HCT116 (cell line): ENCODE results near the gene EIPR1. TPM values are rescaled to one million over a fixed set of nuclear protein-coding genes. Genes with fewer than 3 reads are reported as not detected.

Experiments
- ATAC-seq: fragments of 200-7000 bp; cut with Tn5 transposase; 2 replicates; pipeline ENCODE4 v1.9.1; 2020; ENCODE audit warnings: mild to moderate bottlenecking, moderate library complexity
- BruUV-seq: library from RNA; stranded (reverse); fragments of 400-500 nt; replicated peaks from 2 replicates; lab custom pipeline; 2021; lab: Mats Ljungman, UMichigan
- CTCF ChIA-PET: fragments of 300-600 bp; sonication (Branson Sonifier 250); formaldehyde crosslinking; loops from one replicate; lab custom pipeline; 2021; ENCODE audit warnings: antibody characterized with exemption; lab: Charles Lee
- POLR2A ChIA-PET: fragments of 300-600, 350-600 bp; sonication (Branson Sonifier 250); formaldehyde crosslinking; loops from one replicate; lab custom pipeline; 2021; ENCODE audit warnings: antibody characterized with exemption; lab: Charles Lee
- RAD21 ChIA-PET, 2 experiments: fragments of 300-600 bp; sonication (Branson Sonifier 250); formaldehyde crosslinking; loops; one replicate each; lab custom pipeline; 2023; ENCODE audit warnings: low total read pairs in 2 of 2; ENCODE audit not compliant: uncharacterized antibody in 2 of 2, unreplicated experiment in 2 of 2, low non-redundant PET in 1 of 2; lab: Charles Lee
- DNase-seq: peaks from one replicate; pipeline ENCODE4 v3.0.0-alpha.2; 2010; ENCODE audit warnings: low read depth, low spot score
- H2AFZ ChIP-seq: fragments of 200-600 bp; shearing (Covaris generic), sonication (generic); 2 replicates; pipeline ENCODE4 v1.6.1; 2017; ENCODE audit warnings: low read depth, mixed run types, mixed read lengths, antibody characterized with exemption, low read length; ENCODE audit not compliant: poor library complexity, severe bottlenecking
- H3K27ac ChIP-seq: 2 replicates; pipeline ENCODE4 v1.5.1; 2012; ENCODE audit warnings: low read depth, low read length
- H3K27me3 ChIP-seq: fragments of 200-600 bp; sonication (generic); 2 replicates; pipeline ENCODE4 v1.6.1; 2016; ENCODE audit warnings: mixed run types, low read length, mixed read lengths; ENCODE audit not compliant: insufficient read depth
- H3K36me3 ChIP-seq, 2 experiments: fragments of 200-500 bp in 1 of 2; fragments of 200-600 bp in 1 of 2; sonication (Bioruptor generic) in 1 of 2; sonication (generic) in 1 of 2; 2 replicates each; pipeline versions ENCODE4 v1.5.1 to v1.6.1; 2014 to 2016; ENCODE audit warnings: low read length in 2 of 2, inconsistent platforms in 1 of 2, mixed read lengths in 1 of 2, mixed run types in 1 of 2; ENCODE audit not compliant: insufficient read depth in 2 of 2, control insufficient read depth in 1 of 2
- H3K4me1 ChIP-seq, 2 experiments: fragments of 200-600 bp in 1 of 2; sonication (generic) in 1 of 2; 2 replicates each; pipeline versions ENCODE4 v1.5.1 to v1.6.1; 2012 to 2017; ENCODE audit warnings: low read length in 2 of 2, inconsistent platforms in 1 of 2, mild to moderate bottlenecking in 1 of 2, mixed read lengths in 1 of 2, mixed run types in 1 of 2, moderate library complexity in 1 of 2; ENCODE audit not compliant: insufficient read depth in 2 of 2, control insufficient read depth in 1 of 2
- H3K4me2 ChIP-seq: fragments of 200-600 bp; sonication (generic); 2 replicates; pipeline ENCODE4 v1.6.1; 2017; ENCODE audit warnings: mixed run types, low read length, mixed read lengths
- H3K4me3 ChIP-seq, 2 experiments: fragments of 200-600 bp in 1 of 2; sonication (generic) in 1 of 2; replicated peaks in 1 of 2; 2 replicates each; pipeline ENCODE4 v1.5.1; 2011 to 2016; ENCODE audit warnings: low read length in 2 of 2, control low read depth in 1 of 2, low read depth in 1 of 2, mild to moderate bottlenecking in 1 of 2, mixed read lengths in 1 of 2, mixed run types in 1 of 2
- H3K79me2 ChIP-seq: fragments of 200-600 bp; sonication (generic); 2 replicates; pipeline ENCODE4 v1.6.1; 2017; ENCODE audit warnings: mild to moderate bottlenecking, mixed run types, low read length, moderate library complexity, mixed read lengths; ENCODE audit not compliant: insufficient read depth
- H3K9ac ChIP-seq: fragments of 200-600 bp; sonication (generic); 2 replicates; pipeline ENCODE4 v1.6.1; 2016; ENCODE audit warnings: low read length, mixed read lengths
- H3K9me2 ChIP-seq: fragments of 200-600 bp; sonication (generic), shearing (Covaris generic); 2 replicates; pipeline ENCODE4 v1.6.1; 2017; ENCODE audit warnings: mixed run types, mild to moderate bottlenecking, moderate library complexity; ENCODE audit not compliant: insufficient read depth
- H3K9me3 ChIP-seq, 2 experiments: fragments of 200-500 bp in 1 of 2; fragments of 200-600 bp in 1 of 2; sonication (Bioruptor generic) in 1 of 2; sonication (generic) in 1 of 2; 2 replicates each; pipeline ENCODE4 v1.6.1; 2014 to 2017; ENCODE audit warnings: low read length in 2 of 2, mixed read lengths in 2 of 2, inconsistent platforms in 1 of 2, low read depth in 1 of 2, mild to moderate bottlenecking in 1 of 2, mixed run types in 1 of 2, moderate library complexity in 1 of 2; ENCODE audit not compliant: control insufficient read depth in 1 of 2, insufficient read depth in 1 of 2
- H4K20me1 ChIP-seq: fragments of 200-600 bp; sonication (generic), shearing (Covaris generic); 2 replicates; pipeline ENCODE4 v1.6.1; 2017; ENCODE audit warnings: mixed run types, mild to moderate bottlenecking, moderate library complexity; ENCODE audit not compliant: insufficient read depth
- CBX3 ChIP-seq: IDR thresholded peaks from 2 replicates; pipeline ENCODE4 v1.6.1; 2012; ENCODE audit warnings: low read depth
- CEBPB ChIP-seq: IDR thresholded peaks from 2 replicates; pipeline ENCODE4 v1.6.1; 2012; ENCODE audit warnings: low read depth
- EGR1 ChIP-seq: IDR thresholded peaks from 2 replicates; pipeline ENCODE4 v1.6.1; 2012; ENCODE audit warnings: low read depth
- ELF1 ChIP-seq: IDR thresholded peaks from 2 replicates; pipeline ENCODE4 v1.6.1; 2012; ENCODE audit warnings: low read depth, borderline replicate concordance
- FOSL1 ChIP-seq: IDR thresholded peaks from 2 replicates; pipeline ENCODE4 v1.6.1; 2012; ENCODE audit warnings: low read depth
- JUND ChIP-seq: IDR thresholded peaks from 2 replicates; pipeline ENCODE4 v1.6.1; 2012
- POLR2A ChIP-seq: IDR thresholded peaks from 2 replicates; pipeline ENCODE4 v1.7.0; 2011; ENCODE audit warnings: borderline replicate concordance; ENCODE audit not compliant: insufficient read depth, insufficient read length; ENCODE audit errors: extremely low read depth
- POLR2AphosphoS5 ChIP-seq: IDR thresholded peaks from 2 replicates; pipeline ENCODE4 v1.6.1; 2011; ENCODE audit warnings: mild to moderate bottlenecking, low read depth, low read length, moderate library complexity
- SIN3A ChIP-seq: IDR thresholded peaks from 2 replicates; pipeline ENCODE4 v1.6.1; 2012; ENCODE audit warnings: low read depth
- TCF7L2 ChIP-seq: IDR thresholded peaks from 2 replicates; pipeline ENCODE4 v1.7.0; 2011; ENCODE audit warnings: borderline replicate concordance, inconsistent platforms; ENCODE audit not compliant: insufficient read depth, insufficient read length; ENCODE audit errors: extremely low read depth
- YY1 ChIP-seq: IDR thresholded peaks from 2 replicates; pipeline ENCODE4 v1.6.1; 2011; ENCODE audit warnings: low read length, low read depth, moderate library complexity, mild to moderate bottlenecking; ENCODE audit not compliant: insufficient replicate concordance; ENCODE audit errors: extremely low read depth
- ZNF274 ChIP-seq: fragments of 200-500 bp; sonication (Bioruptor generic); IDR thresholded peaks from 2 replicates; pipeline ENCODE4 v1.6.1; 2014; ENCODE audit warnings: mild to moderate bottlenecking, low read depth, low read length, inconsistent platforms
- intact Hi-C: fragments of 100-400 bp; cut with micrococcal nuclease; formaldehyde crosslinking; loops from 2 replicates; pipeline ENCODE4 v1.10.0; 2022
- total RNA-seq: library from RNA; stranded (reverse); gene quantifications from one replicate; pipeline ENCODE4 v1.2.1, GENCODE V29; 2021; ENCODE audit not compliant: unreplicated experiment
- TF ChIP-seq, protein P1 (sequence below): IDR thresholded peaks from 2 replicates; pipeline ENCODE4 v1.6.1; 2011; ENCODE audit warnings: mild to moderate bottlenecking, low read length, moderate library complexity; ENCODE audit not compliant: insufficient replicate concordance; ENCODE audit errors: extremely low read depth
- TF ChIP-seq, protein P2 (sequence below): IDR thresholded peaks from 2 replicates; pipeline ENCODE4 v1.6.1; 2012
- TF ChIP-seq, protein P3 (sequence below): IDR thresholded peaks from 2 replicates; pipeline ENCODE4 v1.6.1; 2012

Gene EIPR1
- total RNA-seq, 1 experiment from 2014 or later, result 36.9 TPM

DNA sequence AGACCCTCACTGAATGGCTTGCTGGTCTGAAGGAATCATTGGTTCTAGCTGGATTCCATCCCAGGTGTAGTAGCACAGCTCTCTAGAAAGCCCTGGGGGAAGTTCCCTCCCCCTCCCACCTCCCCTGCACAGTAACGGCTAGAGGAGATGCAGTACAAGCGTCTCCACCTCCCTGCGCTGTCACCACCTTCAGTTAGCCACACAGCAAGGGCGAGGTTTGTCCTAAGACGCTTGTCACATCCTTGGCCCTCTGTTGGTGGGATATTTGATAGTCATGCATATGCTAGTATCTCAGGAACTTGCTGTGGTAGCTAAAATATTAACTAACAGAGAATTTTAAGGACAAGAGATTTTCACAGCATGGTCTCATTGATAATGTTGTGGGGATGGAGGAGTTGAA lies 21.2 kb upstream of the EIPR1 start:
- Histone ChIP-seq H3K9me2 (no peaks in the 10 kb centered on the region), H4K20me1 (no peaks in the 10 kb centered on the region), H3K4me1 (no peaks in the 10 kb centered on the region), H3K9me3 (peaks cover 0 to 18% of the 10 kb centered on the region in 2 experiments; a peak in 3 of 4 replicates), H3K27me3 (no peaks in the 10 kb centered on the region), H2AFZ (no peak overlapping the region), H3K9ac (no peak overlapping the region), H3K4me2 (no peak overlapping the region), H3K27ac (no peak overlapping the region), H3K36me3 (peaks cover 4 to 18% of the 10 kb centered on the region in 2 experiments; a peak in 3 of 4 replicates), H3K79me2 (peaks cover 19% of the 10 kb centered on the region), H3K4me3 (no peak overlapping the region)
- ChIA-PET CTCF (no interaction called here), RAD21 (no interaction called here), POLR2A (no interaction called here)
- no TSS peak for BruUV-seq
- ATAC-seq (peak; percentile 36; the same call in 1 of the 2 replicates), DNase-seq (no peak)
- intact Hi-C loops, result no loop called here
- no peak for TF ChIP-seq CBX3

DNA sequence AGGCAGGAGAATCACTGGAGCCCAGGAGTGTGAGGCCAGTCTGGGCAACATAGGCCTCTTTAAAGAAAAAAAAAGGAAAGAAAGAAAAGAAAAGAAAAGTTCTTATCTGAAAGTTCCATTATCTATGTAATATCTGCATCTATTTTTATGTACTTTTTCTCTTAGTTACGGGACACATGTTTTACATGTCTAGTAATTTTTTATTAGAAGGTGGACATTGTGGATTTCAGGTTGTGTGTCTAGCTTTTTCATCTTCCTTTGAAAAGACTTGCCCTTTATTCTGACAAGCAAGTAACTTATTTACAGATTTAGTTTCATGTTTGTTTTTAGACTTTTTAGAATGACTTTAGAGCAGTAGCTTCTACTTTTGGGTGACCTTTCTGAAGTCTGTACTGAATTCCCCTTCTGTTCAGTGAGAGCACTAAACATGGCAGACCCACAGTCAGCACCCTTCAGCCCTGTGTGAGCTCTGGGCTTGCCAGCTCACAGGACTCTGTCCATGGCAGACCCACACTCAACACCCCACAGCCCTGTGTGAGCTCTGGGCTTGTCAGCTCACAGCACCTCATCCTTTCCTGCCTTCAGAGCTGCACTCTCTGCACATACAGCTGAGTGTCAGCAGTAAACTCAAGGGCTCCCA lies 19.4 kb upstream of the EIPR1 start:
- RAD21 ChIA-PET, result no interaction called here
- peaks cover 0 to 18% of the 10 kb centered on the region in 2 experiments; a peak in 3 of 4 replicates for H3K9me3 ChIP-seq
- H3K4me3 ChIP-seq, result no peak overlapping the region
- H3K36me3 ChIP-seq, result peaks cover 0 to 18% of the 10 kb centered on the region in 2 experiments; a peak in 2 of 4 replicates
- no peaks in the 10 kb centered on the region for H3K27me3 ChIP-seq
- peaks cover 23% of the 10 kb centered on the region for H3K79me2 ChIP-seq
- no peak for TF ChIP-seq POLR2AphosphoS5
- TF ChIP-seq CEBPB, result no peak
- no peak for TF ChIP-seq YY1
- no peak for TF ChIP-seq ELF1
- no peak for TF ChIP-seq TCF7L2
- TF ChIP-seq SIN3A, result no peak
- no peak for TF ChIP-seq POLR2A
- TF ChIP-seq, protein P1, sequence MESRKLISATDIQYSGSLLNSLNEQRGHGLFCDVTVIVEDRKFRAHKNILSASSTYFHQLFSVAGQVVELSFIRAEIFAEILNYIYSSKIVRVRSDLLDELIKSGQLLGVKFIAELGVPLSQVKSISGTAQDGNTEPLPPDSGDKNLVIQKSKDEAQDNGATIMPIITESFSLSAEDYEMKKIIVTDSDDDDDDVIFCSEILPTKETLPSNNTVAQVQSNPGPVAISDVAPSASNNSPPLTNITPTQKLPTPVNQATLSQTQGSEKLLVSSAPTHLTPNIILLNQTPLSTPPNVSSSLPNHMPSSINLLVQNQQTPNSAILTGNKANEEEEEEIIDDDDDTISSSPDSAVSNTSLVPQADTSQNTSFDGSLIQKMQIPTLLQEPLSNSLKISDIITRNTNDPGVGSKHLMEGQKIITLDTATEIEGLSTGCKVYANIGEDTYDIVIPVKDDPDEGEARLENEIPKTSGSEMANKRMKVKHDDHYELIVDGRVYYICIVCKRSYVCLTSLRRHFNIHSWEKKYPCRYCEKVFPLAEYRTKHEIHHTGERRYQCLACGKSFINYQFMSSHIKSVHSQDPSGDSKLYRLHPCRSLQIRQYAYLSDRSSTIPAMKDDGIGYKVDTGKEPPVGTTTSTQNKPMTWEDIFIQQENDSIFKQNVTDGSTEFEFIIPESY, result no peak
- TF ChIP-seq FOSL1, result no peak
- TF ChIP-seq, protein P2, sequence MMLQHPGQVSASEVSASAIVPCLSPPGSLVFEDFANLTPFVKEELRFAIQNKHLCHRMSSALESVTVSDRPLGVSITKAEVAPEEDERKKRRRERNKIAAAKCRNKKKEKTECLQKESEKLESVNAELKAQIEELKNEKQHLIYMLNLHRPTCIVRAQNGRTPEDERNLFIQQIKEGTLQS, result no peak
- TF ChIP-seq EGR1, result no peak
- no peak for TF ChIP-seq ZNF274
- TF ChIP-seq, protein P3, sequence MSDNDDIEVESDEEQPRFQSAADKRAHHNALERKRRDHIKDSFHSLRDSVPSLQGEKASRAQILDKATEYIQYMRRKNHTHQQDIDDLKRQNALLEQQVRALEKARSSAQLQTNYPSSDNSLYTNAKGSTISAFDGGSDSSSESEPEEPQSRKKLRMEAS, result no peak
- no peak for TF ChIP-seq JUND
- DNase-seq, result no peak
- no peaks in the 10 kb centered on the region for H3K9me2 ChIP-seq
- POLR2A ChIA-PET, result no interaction called here
- no peak overlapping the region for H3K4me2 ChIP-seq
- no peaks in the 10 kb centered on the region for H4K20me1 ChIP-seq
- ATAC-seq, result no peak
- no peaks in the 10 kb centered on the region for H3K4me1 ChIP-seq
- H3K9ac ChIP-seq, result no peak overlapping the region
- BruUV-seq, result no TSS peak
- intact Hi-C loops, result no loop called here
- H3K27ac ChIP-seq, result no peak overlapping the region
- no peak overlapping the region for H2AFZ ChIP-seq
- CTCF ChIA-PET, result no interaction called here
